Gastroesophageal sphincter (tissue), 3 donors: ENCODE results near the gene BOK.

Experiments
- CTCF ChIP-seq, 4 experiments: fragments of 200-600 bp in 2 of 4; fragments of 450-650 bp in 2 of 4; sonication (generic) in 1 of 4; IDR thresholded peaks; one replicate each; pipeline ENCODE4 v1.5.1; 2017 to 2019; ENCODE audit warnings: antibody characterized with exemption in 4 of 4, mild to moderate bottlenecking in 2 of 4, moderate library complexity in 2 of 4
- POLR2AphosphoS5 ChIP-seq: sonication (generic); formaldehyde crosslinking; IDR thresholded peaks from one replicate; pipeline ENCODE4 v1.6.1; 2017; ENCODE audit warnings: antibody characterized with exemption

GRCh38 chr2:241514986-241515737 lies 43.4 kb upstream of the BOK start:
- TF ChIP-seq CTCF (IDR thresholded peaks at IDR 0.05), result no peak
- no peak for TF ChIP-seq POLR2AphosphoS5
